Measurements from ENCODE around the gene TNFSF10. TPM values are rescaled to one million over a fixed set of nuclear protein-coding genes. Genes with fewer than 3 reads are reported as not detected.
"Not testable (repeated sequence)": the region's sequence is repeated elsewhere in the genome, so short reads cannot be mapped to it uniquely, and the experiment has no call there.

The TNFSF10 gene
- total RNA-seq, 1 donor from 2014 or later = 36.2 TPM

DNA sequence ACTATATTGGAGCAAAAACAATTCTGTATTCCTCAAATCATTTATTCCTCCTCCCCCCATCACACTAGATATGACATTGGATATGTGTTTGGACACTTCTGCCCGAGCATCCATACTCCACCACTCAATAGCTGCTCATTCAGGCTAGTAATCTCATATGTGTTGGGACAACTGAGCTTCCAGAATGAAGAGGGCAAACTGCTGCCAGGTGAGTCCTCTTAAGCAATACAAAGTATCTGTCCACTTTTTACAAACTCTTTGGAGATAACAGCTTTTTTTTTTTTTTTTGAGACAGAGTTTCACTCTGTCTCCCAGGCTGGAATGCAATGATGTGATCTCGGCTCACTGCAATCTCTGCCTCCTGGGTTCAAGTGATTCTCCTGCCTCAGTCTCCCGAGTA is 5.4 kb upstream of the TNFSF10 start:
- TF ChIP-seq, protein P1, sequence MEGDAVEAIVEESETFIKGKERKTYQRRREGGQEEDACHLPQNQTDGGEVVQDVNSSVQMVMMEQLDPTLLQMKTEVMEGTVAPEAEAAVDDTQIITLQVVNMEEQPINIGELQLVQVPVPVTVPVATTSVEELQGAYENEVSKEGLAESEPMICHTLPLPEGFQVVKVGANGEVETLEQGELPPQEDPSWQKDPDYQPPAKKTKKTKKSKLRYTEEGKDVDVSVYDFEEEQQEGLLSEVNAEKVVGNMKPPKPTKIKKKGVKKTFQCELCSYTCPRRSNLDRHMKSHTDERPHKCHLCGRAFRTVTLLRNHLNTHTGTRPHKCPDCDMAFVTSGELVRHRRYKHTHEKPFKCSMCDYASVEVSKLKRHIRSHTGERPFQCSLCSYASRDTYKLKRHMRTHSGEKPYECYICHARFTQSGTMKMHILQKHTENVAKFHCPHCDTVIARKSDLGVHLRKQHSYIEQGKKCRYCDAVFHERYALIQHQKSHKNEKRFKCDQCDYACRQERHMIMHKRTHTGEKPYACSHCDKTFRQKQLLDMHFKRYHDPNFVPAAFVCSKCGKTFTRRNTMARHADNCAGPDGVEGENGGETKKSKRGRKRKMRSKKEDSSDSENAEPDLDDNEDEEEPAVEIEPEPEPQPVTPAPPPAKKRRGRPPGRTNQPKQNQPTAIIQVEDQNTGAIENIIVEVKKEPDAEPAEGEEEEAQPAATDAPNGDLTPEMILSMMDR (conservative IDR thresholded peaks at IDR 0.05; ENCODE audit: low read depth, low read length) = no peak
- no peak for DNase-seq (ENCODE audit: low read depth)
- H3K4me3 ChIP-seq (ENCODE audit: low read depth, low read length) = no peak overlapping the region

DNA sequence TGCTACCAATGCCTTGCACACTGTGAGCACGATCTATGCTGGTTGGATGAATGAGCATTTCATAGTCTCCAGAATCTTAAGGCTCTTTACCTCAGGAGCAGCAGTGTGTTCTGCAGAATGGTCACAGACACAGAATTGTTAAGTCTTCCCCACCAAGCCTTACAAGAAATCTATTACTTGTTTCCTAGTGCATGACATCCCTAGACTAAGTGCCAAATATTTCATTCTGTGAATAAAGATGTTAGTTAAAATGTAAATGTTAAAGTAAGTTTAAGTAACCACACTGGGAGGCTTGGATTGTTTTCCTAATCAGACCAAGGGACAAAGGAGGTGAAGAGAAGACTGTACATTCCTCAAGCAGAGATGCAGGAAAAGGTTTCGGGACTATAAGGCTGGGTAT is 4.1 kb upstream of the TNFSF10 start:
- no peak overlapping the region for H3K4me3 ChIP-seq (ENCODE audit: low read depth, low read length)
- TF ChIP-seq, protein P1 (conservative IDR thresholded peaks at IDR 0.05; ENCODE audit: low read depth, low read length) = no peak
- DNase-seq (ENCODE audit: low read depth) = no peak

DNA sequence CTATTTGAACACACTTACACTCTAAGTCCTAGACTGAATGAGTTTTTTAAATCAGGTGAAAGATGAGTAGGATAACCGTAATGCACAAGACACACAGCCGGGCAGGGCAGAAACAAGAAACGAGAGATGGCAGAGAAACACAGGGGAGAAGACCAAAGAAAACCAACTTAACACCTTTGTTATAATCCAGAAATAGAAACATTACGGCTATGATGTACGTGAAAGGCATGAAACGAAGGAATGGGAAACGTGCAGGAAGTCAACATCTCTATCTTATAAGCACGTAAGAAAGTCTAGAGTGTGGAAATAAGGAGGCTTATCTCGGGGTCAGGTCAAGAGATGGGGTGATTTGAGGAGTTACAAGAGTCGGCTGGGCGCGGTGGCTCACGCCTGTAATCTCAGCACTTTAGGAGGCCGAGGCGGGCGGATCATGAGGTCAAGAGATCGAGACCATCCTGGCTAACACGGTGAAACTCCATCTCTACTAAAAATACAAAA is 1.9 kb upstream of the TNFSF10 start:
- no peak overlapping the region for H3K4me3 ChIP-seq (ENCODE audit: low read depth, low read length)
- DNase-seq (ENCODE audit: low read depth) = no peak
- TF ChIP-seq, protein P1 (conservative IDR thresholded peaks at IDR 0.05; ENCODE audit: low read depth, low read length) = no peak

DNA sequence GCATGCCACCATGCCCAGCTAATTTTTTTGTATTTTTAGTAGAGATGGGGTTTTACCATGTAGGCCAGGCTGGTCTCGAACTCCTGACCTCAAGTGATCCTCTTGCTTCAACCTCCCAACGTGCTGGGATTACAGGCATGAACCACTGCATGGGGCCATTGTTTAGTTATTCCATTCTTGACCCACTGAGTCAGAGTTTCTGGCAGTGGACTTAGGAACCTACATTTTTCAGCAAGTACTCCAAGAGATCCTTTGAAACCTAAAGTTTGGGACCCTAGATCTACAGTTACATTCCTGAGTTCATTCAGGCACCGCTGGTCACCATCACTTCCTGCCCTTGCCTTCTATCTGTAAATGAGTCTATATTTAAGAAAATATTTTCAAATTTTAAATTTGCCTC is 1.4 kb upstream of the TNFSF10 start:
- TF ChIP-seq, protein P1 (conservative IDR thresholded peaks at IDR 0.05; ENCODE audit: low read depth, low read length) = no peak
- no peak for DNase-seq (ENCODE audit: low read depth)
- no peak overlapping the region for H3K4me3 ChIP-seq (ENCODE audit: low read depth, low read length)

DNA sequence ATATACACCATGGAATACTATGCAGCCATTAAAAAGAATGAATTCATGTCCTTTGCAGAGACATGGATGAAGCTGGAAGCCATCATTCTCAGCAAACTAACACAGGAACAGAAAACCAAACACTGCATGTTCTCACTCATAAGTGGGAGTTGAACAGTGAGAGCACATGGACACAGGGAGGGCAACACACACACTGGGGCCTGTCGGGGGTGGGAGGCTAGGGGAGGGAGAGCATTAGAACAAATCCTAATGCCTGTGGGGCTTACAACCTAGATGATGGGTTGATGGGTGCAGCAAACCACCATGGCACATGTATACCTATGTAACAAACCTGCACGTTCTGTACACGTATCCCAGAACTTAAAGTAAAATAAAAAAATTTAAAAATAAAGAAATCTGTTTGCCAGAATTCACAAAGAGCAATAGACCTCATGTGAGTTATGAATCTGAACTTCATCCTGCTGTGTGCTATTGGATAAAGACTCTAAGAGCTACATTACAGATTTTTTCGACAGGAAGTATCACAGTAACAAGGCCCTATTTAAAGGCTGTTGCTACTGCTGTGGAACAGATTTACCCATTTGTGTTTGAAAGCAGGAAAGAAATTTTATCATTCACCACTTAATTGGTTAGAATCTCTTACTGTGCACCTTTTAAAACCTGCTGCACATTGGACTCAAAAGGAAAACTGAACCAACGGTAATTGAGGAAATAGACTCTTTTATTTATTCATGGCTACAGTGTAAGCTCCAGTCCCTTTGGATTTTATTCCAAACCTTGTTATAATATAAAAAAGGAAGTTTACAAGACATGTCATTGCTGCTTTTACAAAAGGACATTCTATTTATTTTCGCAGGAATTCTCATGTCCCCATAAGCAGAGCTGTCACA is 1.1 kb downstream of the TNFSF10 start:
- not testable (repeated sequence) for DNase-seq (ENCODE audit: low read depth)
- peak overlapping the region; percentile 67 for H3K4me3 ChIP-seq (ENCODE audit: low read depth, low read length)

DNA sequence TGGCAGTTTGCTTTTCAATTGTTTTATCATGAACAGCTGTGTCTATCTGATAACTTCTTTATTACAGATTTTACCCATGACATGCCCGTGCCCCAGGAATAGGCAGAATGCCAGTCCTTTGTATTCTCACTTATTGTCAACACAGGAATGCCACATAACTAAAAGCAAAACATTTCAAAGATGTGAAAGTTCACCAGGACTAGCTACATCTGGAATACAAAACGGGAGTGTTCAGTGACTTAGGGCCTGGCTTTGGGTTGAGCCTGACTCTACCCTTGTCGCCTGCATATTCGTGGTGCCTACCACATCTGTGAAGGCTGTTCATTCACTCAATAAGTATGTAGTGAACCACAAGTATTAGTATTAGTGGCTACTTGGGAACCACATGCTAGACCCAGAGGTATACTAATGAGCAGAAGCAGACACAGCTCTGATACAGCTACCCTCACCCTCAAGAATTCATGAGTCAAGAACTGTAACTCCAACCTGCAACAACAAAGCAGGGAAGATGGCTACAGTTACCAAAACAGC is 2.9 kb downstream of the TNFSF10 start:
- peak overlapping the region; percentile 67 for H3K4me3 ChIP-seq (ENCODE audit: low read depth, low read length)
- peak; percentile 46 for DNase-seq (ENCODE audit: low read depth)
- TF ChIP-seq, protein P1 (conservative IDR thresholded peaks at IDR 0.05; ENCODE audit: low read depth, low read length) = no peak

DNA sequence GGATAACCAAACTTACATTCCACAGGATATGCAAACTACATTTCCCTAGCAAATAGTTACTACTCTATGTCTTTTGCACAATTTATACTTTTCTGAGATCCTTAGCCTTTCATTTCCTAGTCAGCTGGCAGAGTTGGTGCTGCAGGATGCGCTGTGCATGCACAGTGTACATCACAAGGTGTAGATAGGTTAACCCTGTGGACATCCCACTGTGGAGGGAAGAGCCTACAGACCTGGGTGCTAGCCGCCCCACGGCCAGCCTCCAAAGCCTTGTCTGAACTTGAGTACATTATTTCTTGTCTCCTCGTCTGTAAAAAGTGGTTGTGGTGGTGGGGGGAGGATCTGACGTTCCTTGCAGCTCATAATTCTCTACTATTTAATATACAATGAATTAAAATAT is 3.5 kb downstream of the TNFSF10 start:
- peak overlapping the region; percentile 67 for H3K4me3 ChIP-seq (ENCODE audit: low read depth, low read length)
- no peak for DNase-seq (ENCODE audit: low read depth)
- TF ChIP-seq, protein P1 (conservative IDR thresholded peaks at IDR 0.05; ENCODE audit: low read depth, low read length) = no peak

Measured in epithelial cell of proximal tubule (primary cell).